ENCODE measurements around the gene ACYP2. TPM values are rescaled to one million over a fixed set of nuclear protein-coding genes. Genes with fewer than 3 reads are reported as not detected.

Gene ACYP2
- total RNA-seq, 1 experiment from 2014 or later = 10.9 TPM

DNA sequence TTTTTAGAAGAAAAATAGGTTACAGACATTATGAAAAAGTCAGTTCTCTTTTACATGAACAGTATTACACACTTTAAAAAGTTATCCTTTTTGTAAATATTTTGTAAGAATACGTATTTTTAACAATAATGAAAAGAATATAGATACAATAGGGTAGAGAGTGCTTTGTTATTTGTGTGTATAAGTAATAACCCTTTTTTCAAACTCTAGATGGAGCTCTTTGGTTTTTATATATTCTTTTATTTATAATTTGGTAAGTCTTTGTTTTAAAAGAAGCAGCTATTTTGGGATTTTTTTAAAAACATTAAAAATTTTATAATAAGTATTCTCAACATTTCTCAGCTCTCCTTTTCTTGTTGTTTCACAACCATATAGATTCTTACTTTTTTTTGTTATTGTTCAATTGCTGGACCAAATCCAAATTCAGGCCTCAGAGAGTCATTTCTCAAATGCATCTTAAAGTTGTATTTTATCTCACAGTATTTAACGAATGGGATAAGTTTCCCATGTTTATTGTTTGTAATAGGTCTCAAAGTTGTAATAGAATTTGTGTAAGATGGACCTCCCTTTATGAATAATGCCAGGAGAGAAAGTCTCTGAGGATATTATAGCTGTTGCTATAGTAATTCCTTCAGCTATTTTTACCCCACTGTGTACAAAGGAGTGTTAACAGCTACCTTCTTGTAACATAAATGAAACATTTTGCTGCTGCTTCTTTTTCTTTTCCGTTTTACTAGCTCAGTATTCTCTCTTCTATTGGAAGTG, 46.4 kb downstream of the ACYP2 start:
- Mint-ChIP-seq H3K36me3 (ENCODE audit: insufficient read depth, unreplicated experiment) (no peaks in the 10 kb centered on the region), H3K9me3 (ENCODE audit: low read depth, unreplicated experiment) (no peaks in the 10 kb centered on the region), H3K4me1 (ENCODE audit: low read depth, unreplicated experiment) (no peaks in the 10 kb centered on the region), H3K27me3 (ENCODE audit: unreplicated experiment) (no peaks in the 10 kb centered on the region), H3K4me3 (ENCODE audit: low read depth, unreplicated experiment) (no peak overlapping the region), H3K27ac (ENCODE audit: unreplicated experiment) (no peak overlapping the region)
- no peak for TF ChIP-seq CTCF (IDR thresholded peaks at IDR 0.05; ENCODE audit: unreplicated experiment)
- CTCF ChIA-PET = interaction anchor here (1.3 to 1.5 kb wide), 3 partner anchors 47 to 677 kb away, joined by 3 to 5 read pairs (median 4); no protein-coding TSS in a partner anchor
- DNase-seq = no peak
- no TSS peak for BruUV-seq (replicated peaks)
- intact Hi-C loops (cut with micrococcal nuclease; ENCODE audit: unreplicated experiment) = no loop called here

DNA sequence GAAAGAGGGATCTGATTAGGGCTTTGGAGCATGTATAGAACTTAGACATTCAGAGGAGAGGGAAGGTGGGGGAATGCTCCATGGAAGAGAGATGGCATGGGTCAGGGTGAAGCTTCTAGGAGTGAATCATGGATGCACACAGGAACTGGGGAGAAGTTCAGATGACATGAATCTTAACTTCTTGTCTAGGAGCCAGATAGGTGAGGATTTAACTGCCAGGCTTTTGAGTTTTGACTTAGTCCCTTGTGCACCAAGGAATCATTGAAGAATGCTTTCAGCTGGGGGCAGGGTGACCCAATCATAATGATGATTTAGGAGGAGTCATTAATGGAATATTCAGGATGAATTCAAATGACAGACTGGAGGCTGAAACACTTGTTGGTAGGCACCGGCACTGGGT, 48.7 kb downstream of the ACYP2 start:
- H3K36me3 Mint-ChIP-seq (ENCODE audit: insufficient read depth, unreplicated experiment) = no peaks in the 10 kb centered on the region
- TF ChIP-seq CTCF (IDR thresholded peaks at IDR 0.05; ENCODE audit: unreplicated experiment) = no peak
- no peak overlapping the region for H3K27ac Mint-ChIP-seq (ENCODE audit: unreplicated experiment)
- BruUV-seq (replicated peaks) = no TSS peak
- H3K9me3 Mint-ChIP-seq (ENCODE audit: low read depth, unreplicated experiment) = no peaks in the 10 kb centered on the region
- intact Hi-C loops (cut with micrococcal nuclease; ENCODE audit: unreplicated experiment) = no loop called here
- no peak overlapping the region for H3K4me3 Mint-ChIP-seq (ENCODE audit: low read depth, unreplicated experiment)
- no peak for DNase-seq
- CTCF ChIA-PET = no interaction called here
- no peaks in the 10 kb centered on the region for H3K4me1 Mint-ChIP-seq (ENCODE audit: low read depth, unreplicated experiment)
- H3K27me3 Mint-ChIP-seq (ENCODE audit: unreplicated experiment) = no peaks in the 10 kb centered on the region

DNA sequence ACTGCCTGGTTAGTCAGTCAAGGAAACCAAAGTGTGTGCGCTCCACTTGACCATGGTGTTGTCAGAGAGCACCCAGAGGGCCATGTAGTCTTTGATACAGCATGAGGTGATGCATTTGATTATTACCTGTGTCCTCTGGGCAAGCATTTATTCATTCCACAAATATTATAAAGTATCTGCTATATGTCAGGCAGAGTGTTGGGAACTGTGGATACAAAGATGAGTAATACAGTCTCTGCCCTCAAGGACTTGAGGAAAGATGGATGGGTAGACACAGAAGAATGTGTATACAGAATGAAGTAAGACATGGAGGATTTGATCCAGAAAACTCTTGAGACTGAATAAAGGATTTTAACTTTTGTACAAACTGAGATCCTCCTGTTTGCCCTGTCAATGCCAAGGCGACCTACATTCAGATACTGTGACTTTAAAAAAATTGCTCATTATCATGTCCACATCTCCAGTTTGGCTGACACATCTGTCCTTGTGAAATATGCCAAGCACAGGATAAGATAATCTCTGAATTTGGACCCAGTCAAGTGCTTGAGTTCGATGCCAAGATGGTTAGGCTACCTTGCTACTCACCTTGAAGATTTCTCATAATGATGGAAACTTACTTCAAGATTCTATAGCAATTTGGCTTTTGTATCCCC, 50.8 kb downstream of the ACYP2 start:
- no peak for TF ChIP-seq CTCF (IDR thresholded peaks at IDR 0.05; ENCODE audit: unreplicated experiment)
- Mint-ChIP-seq H3K27ac (ENCODE audit: unreplicated experiment) (no peak overlapping the region), H3K36me3 (ENCODE audit: insufficient read depth, unreplicated experiment) (no peaks in the 10 kb centered on the region), H3K9me3 (ENCODE audit: low read depth, unreplicated experiment) (no peaks in the 10 kb centered on the region), H3K4me3 (ENCODE audit: low read depth, unreplicated experiment) (no peak overlapping the region), H3K27me3 (ENCODE audit: unreplicated experiment) (no peaks in the 10 kb centered on the region), H3K4me1 (ENCODE audit: low read depth, unreplicated experiment) (no peaks in the 10 kb centered on the region)
- no TSS peak for BruUV-seq (replicated peaks)
- no peak for DNase-seq
- intact Hi-C loops (cut with micrococcal nuclease; ENCODE audit: unreplicated experiment) = no loop called here
- CTCF ChIA-PET = no interaction called here

- BruUV-seq (replicated peaks) = no TSS peak
- no peaks in the 10 kb centered on the region for H3K4me1 Mint-ChIP-seq (ENCODE audit: low read depth, unreplicated experiment)
- H3K9me3 Mint-ChIP-seq (ENCODE audit: low read depth, unreplicated experiment) = no peaks in the 10 kb centered on the region
- no peak overlapping the region for H3K27ac Mint-ChIP-seq (ENCODE audit: unreplicated experiment)
- H3K27me3 Mint-ChIP-seq (ENCODE audit: unreplicated experiment) = no peaks in the 10 kb centered on the region
- no peak overlapping the region for H3K4me3 Mint-ChIP-seq (ENCODE audit: low read depth, unreplicated experiment)
- CTCF ChIA-PET = interaction anchor here (0.7 to 1.2 kb wide), 4 partner anchors 60 to 528 kb away, joined by 3 to 4 read pairs (median 4); no protein-coding TSS in a partner anchor
- intact Hi-C loops (cut with micrococcal nuclease; ENCODE audit: unreplicated experiment) = loop anchor here (5.0 to 10.0 kb wide), 2 partner anchors 338 to 526 kb away; no protein-coding TSS in a partner anchor
- peak; percentile 42 for DNase-seq
- no peak for TF ChIP-seq CTCF (IDR thresholded peaks at IDR 0.05; ENCODE audit: unreplicated experiment)
- no peaks in the 10 kb centered on the region for H3K36me3 Mint-ChIP-seq (ENCODE audit: insufficient read depth, unreplicated experiment)
Measured at GRCh38 chr2:54176577-54176976, 61.2 kb downstream of the ACYP2 start.
